ENCODE measurements around the gene BCAR1.

DNA sequence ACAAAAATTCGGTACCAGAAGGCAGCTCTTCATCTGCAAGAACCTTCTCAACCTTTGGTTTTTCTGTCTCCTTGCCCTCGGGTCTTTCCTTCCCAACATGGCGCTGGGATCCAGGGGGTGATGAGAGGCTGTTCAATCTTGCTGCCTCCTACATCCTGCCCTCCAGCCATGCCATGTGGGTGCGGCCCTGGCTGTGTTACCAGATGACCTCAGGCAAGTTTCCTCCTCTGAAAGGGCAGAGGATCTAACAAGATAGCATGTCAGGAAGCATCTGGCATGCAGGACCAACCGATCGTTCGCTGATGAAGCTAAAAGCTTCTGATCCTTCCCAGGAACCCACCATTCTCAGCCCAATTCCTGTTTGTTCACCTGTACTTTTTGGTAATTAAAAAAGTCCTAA, 36.8 kb upstream of the BCAR1 start:
- TF ChIP-seq, protein P1, sequence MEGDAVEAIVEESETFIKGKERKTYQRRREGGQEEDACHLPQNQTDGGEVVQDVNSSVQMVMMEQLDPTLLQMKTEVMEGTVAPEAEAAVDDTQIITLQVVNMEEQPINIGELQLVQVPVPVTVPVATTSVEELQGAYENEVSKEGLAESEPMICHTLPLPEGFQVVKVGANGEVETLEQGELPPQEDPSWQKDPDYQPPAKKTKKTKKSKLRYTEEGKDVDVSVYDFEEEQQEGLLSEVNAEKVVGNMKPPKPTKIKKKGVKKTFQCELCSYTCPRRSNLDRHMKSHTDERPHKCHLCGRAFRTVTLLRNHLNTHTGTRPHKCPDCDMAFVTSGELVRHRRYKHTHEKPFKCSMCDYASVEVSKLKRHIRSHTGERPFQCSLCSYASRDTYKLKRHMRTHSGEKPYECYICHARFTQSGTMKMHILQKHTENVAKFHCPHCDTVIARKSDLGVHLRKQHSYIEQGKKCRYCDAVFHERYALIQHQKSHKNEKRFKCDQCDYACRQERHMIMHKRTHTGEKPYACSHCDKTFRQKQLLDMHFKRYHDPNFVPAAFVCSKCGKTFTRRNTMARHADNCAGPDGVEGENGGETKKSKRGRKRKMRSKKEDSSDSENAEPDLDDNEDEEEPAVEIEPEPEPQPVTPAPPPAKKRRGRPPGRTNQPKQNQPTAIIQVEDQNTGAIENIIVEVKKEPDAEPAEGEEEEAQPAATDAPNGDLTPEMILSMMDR (conservative IDR thresholded peaks at IDR 0.05): no peak
- no peak for TF ChIP-seq ZFX (IDR thresholded peaks at IDR 0.05)
